SH-SY5Y (cell line): ENCODE measurements around the gene PPP1R1B.

ENCODE experiments used
- GATA2 ChIP-seq: IDR thresholded peaks from 2 replicates; pipeline ENCODE4 v1.6.1; 2011; ENCODE audit warnings: mild to moderate bottlenecking, low read depth, low read length
- GATA3 ChIP-seq: IDR thresholded peaks from 2 replicates; pipeline ENCODE4 v1.6.1; 2011; ENCODE audit warnings: low read depth, mild to moderate bottlenecking, low read length, moderate library complexity

DNA sequence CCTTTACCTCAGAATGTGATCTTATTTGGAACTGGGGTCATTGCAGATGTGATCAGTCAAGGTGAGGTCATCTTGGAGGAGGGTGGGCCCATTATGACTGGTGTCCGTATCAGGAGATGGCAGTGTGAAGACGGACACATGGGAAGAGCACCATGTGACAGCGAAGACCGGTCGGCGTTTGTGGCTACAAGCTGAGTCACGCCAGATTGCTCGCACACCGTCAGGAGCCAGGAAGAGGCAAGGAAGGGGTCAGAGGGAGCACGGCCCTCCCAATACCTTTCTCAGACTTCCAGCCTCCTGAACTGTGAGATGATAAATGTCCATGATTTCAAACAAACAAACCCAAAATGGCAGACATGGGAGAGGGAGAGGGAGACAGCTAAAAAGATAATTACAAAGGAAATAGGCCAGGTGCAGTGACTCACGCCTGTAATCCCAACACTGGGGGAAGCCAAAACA is 23.4 kb downstream of the PPP1R1B start:
- TF ChIP-seq GATA2 (no peak), GATA3 (no peak)
